Keratinocyte (primary cell): ENCODE measurements around the gene RBBP8.

Source experiments
- CTCF ChIP-seq, 3 experiments: IDR thresholded peaks in 1 of 3; conservative IDR thresholded peaks in 1 of 3; optimal IDR thresholded peaks in 1 of 3; 2 replicates in 2 of 3; 3 replicates in 1 of 3; pipeline versions ENCODE3 to v1.5.1; 2011; ENCODE audit warnings: low read length in 3 of 3, mild to moderate bottlenecking in 3 of 3, moderate library complexity in 2 of 3, control low read depth in 1 of 3, inconsistent platforms in 1 of 3; ENCODE audit not compliant: insufficient read depth in 2 of 3; ENCODE audit errors: extremely low read depth in 1 of 3
- EZH2 ChIP-seq: IDR thresholded peaks from one replicate; pipeline ENCODE4 v1.6.1; 2012; ENCODE audit warnings: inconsistent platforms, mild to moderate bottlenecking, low read length, moderate library complexity

- TF ChIP-seq CTCF (optimal IDR thresholded peaks at IDR 0.05 in 1 of 3, IDR thresholded peaks at IDR 0.05 in 1 of 3, conservative IDR thresholded peaks at IDR 0.05 in 1 of 3; ENCODE audit: extremely low read depth in 1 of 3, insufficient read depth in 2 of 3, low read length in 3 of 3): no peak
- no peak for TF ChIP-seq EZH2
Observed at GRCh38 chr18:23003289-23003688, 70.2 kb downstream of the RBBP8 start.
